GM18520 (cell line): Measurements from ENCODE around the gene MYO16.
A peak's percentile ranks its signal among the peaks of the same experiment; 100 is the strongest.
"Not testable (repeated sequence)": the region's sequence is repeated elsewhere in the genome, so short reads cannot be mapped to it uniquely, and the experiment has no call there.

ENCODE experiments used
- ATAC-seq: cut with Tn5 transposase; IDR thresholded peaks from one replicate; pipeline ENCODE4 v1.9.1; 2021; ENCODE audit not compliant: unreplicated experiment

Gene MYO16

GRCh38 chr13:108878732-108879131 is 249.3 kb downstream of the MYO16 start:
- no peak for ATAC-seq

GRCh38 chr13:108889324-108889984 is 260.0 kb downstream of the MYO16 start:
- no peak for ATAC-seq

DNA sequence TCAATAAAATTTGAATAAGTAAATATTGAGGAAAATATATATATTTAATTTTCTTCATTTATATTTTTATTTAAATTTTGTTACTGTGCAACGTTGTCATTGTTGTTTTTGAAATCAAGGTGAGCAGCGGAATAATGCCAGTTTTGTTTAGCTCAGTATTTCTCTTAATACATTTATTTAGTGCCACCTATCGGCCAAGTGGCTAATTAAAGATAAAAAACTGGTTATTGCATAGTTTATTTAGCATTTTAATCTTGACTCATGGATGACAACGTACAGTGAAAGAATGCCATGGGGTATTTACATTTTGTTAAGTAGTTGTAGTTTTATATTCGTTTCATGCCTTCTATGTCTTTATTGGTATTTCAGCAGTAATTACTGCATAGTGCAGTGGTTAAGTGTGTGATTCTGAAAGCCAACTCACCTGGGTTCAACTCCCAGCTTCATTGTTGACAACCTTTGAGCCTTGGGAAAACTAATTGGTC is 265.9 kb downstream of the MYO16 start:
- ATAC-seq = no peak

DNA sequence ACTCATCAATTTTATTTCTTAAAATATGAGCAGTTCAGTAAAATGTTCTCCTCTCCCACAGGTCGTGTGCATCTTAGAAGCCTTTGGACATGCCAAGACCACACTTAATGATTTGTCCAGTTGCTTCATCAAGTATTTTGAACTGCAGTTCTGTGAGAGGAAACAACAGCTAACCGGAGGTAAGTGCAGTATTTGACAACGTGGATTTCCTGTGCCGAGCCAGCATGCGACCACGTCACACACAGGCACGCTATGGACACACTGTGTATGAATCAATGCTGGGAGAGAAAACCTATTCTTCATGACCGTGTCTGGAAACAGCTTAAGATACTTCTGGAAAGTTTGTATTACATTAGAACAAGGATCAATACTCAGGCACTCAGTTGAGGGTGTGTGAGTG is 268.5 kb downstream of the MYO16 start:
- ATAC-seq = no peak

DNA sequence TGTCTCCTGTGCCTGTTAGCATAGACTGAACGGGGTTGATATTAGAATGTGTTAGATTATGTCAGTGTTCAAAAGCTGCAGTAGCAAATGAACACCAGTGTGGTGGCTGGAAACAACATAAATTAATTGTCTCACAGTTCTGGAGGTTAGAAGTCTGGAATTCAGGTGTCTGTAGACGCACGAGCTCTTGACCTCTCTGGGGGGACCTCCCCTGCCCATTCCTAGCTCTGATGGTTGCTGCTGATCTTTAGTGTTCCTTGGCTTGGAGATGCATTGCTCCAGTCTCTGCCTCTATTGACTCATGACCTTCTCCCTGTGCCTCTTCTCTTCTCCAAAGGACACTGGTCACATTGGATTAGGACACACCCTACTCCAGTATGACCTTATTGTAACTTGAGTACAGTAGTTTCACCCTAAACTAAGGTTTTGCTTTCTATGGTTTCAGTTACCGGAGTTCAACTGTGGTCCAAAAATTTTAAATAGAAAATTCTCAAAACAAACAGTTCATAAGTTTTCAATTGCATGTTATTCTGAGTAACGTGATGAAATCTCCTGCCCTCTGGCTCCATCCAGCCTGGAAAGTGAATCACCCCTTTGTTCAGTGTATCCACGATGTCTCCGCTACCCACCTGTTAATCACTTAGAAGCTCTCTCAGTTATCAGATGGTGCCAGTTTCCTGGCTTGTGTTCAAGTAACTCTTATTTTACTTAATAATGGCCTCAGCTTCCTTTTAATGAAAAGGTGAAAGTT is 273.2 kb downstream of the MYO16 start:
- ATAC-seq = no peak

DNA sequence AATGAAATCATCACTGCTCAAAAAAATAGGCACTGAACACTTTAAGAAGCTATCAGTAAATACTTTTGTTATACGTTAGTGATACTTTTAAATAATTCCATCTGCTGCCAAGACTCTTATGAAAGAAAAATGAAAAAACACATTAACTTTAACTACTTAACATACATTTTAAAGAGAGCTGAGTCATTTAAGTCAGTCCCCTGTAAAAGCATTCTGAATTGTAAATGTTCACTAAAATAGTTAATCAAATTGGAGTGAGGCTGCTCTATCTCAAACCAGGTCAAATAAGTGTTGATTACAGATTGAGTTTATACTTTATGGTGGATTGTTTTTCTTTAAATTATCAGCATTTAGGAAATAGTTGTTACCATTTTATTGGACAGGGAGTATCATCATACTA is 274.2 kb downstream of the MYO16 start:
- no peak for ATAC-seq

DNA sequence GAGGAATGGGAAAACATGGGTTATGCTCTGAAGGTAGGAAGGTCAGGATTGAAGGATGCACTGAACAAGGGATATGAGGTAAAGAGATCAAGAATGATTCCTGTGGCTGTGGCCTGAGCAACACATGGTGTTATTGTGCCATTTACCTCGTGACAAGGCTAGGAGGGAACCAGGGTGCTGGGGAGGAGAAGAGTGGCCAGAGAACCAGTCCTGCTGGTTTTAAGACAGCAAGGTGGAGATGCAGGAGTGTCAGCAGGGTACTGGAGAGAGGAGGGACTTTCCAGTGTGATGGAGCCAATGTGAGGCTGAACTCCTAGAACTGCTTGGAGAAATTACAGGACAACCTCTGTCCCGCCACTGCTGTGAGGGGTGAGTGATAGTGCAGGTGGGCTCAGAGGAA is 282.4 kb downstream of the MYO16 start:
- ATAC-seq = no peak

- ATAC-seq = not testable (repeated sequence)
These were observed 284.3 kb downstream of the MYO16 start for GRCh38 chr13:108913731-108914130.

- ATAC-seq = no peak
These were observed 285.8 kb downstream of the MYO16 start for GRCh38 chr13:108915095-108915633.

GRCh38 chr13:108915634-108916512 is 286.5 kb downstream of the MYO16 start:
- peak; percentile 90 for ATAC-seq

DNA sequence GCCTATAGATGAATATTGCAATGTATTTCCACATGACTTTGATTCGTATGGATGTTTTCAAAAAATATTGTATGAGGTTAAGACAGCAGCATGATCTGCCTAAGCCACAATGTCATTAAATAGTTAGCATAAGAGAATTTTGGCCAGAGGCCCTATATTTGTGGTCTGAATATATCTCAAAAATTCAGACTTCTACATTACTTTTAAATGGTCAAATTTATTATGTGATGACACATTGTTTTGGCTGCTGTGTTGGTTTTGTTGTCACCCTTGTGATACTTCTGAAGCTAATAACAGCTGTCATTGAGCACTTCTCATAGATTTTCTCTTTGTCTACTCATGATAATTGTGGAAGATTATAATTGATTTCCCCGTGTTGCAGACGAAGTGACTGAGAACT is 288.2 kb downstream of the MYO16 start:
- no peak for ATAC-seq

DNA sequence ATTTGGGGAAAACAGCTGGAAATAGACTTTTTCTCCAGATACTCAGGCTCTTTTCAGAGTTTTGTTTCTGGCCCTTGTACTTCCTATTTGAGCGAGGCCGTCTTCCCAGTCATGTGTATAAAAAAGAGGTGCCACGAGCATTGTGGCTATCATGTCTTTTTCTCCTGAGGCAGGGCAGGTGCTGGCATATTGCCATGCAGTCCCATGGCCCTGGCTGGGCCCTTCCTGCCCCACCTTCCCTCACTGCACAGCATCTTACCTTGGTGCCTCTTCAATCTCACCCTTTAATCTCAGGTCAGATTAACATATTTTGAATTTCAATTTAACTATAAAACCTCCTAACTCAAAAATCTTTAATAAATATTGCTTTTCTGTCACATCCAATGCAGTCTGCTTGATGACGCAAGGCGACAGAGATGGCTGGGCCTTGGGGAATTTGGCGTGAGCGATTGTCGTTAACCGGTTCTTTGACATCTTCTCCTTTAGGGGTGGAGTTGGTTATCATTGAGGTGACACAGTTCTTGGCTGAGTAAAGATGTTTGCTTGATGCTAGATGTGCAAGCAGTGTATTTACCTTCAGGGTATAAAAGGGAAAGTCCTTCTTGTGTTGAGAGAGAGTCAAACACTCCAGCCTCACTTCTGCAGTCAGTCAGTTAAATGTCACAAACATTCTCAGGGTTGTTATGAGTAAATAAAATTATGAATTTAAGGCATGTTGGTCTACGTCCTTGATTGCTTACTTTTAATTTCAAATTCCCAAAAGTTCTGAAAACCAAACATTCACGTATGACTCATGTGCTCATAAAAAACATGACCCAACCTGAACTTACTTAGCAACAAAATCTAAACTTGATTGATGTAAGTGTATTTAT is 289.9 kb downstream of the MYO16 start:
- ATAC-seq = no peak

DNA sequence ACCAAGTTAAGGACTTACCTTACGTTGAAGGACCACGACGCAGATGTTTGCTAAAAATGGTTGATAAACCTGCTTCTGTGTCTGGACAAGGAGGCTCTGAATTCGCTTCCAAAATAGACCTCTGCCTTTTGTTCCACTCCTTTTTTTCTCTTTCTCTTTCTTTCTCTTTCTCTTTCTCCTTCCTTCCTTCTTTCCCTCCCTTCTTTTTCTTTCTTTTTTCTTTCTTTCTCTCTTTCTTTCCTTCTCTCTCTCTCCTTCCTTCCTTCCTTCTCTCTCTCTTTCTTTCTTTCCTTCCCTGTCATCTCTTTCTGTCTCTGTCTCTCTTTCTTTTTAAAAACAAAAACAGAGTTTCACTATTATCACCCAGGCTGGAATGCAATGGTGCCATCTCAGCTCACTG is 290.7 kb downstream of the MYO16 start:
- ATAC-seq = no peak

GRCh38 chr13:108921238-108921637 is 291.8 kb downstream of the MYO16 start:
- ATAC-seq = no peak

- ATAC-seq = no peak
These were observed 292.7 kb downstream of the MYO16 start for GRCh38 chr13:108922108-108922507.

- ATAC-seq = no peak
These were observed 294.1 kb downstream of the MYO16 start for GRCh38 chr13:108923386-108924047.

DNA sequence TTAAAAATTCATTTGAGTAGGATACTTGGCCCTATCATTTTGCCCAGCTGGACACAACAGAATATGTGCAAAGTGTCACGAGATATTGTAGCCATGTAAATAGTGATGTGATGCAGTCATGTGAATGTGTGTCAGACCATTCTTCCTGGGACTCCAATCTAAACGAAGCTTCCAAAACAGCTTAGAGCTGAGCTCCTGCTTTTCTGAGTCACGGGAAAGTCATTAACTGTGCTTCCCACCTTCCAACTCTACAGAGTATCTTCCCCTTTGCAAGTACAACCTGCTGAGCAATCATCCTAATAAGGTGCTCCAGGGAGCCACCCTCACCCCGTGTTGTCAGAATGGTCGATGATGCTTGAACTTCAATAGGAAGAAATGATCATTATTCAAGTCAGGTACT is 294.7 kb downstream of the MYO16 start:
- no peak for ATAC-seq

DNA sequence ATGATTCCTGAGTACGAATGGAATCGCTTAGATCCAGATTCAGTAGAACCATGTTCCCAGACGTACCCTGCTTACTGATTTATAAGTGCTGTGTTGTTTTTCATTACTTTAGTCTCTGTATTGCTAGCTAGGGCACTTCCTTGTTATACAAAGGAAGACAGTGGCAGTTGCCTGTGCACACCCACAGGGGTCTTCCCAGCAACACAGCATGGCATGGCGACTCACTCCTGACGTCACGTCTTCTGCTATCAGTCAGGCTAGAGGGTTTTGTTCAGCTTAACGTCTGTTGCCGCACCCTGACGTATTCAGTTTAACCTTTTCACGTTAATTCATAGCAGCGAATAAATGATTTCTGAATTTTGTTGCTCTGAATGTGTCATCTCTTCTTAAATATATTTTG is 295.1 kb downstream of the MYO16 start:
- no peak for ATAC-seq

- no peak for ATAC-seq
These were observed 295.7 kb downstream of the MYO16 start for GRCh38 chr13:108925070-108925469.

DNA sequence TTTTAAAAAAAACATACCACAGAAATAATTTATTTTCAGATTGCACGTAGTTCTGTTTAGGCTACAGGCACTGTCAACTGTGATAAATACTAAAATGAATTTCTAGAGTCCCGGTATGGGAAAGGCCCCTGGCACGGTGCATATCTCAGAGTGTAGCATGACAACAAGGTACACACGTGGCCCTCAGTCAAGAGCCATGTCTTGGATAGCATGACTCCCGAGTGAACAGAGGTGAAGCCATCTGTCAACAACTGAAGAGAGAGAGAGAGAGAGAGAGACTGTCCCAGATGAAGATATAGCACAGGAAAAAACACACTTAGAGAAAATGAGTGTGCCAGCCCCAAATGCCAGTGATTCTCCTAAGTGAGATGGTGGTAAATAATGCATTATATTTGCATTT is 297.5 kb downstream of the MYO16 start:
- ATAC-seq = no peak
